Islet precursor cell (in vitro differentiated cells): ENCODE data around the gene CYP4A22.
A peak's percentile ranks its signal among the peaks of the same experiment; 100 is the strongest.

Experiments
- DNase-seq: peaks from one replicate; pipeline ENCODE4 v3.0.0-alpha.2; 2018

CYP4A22 gene

DNA sequence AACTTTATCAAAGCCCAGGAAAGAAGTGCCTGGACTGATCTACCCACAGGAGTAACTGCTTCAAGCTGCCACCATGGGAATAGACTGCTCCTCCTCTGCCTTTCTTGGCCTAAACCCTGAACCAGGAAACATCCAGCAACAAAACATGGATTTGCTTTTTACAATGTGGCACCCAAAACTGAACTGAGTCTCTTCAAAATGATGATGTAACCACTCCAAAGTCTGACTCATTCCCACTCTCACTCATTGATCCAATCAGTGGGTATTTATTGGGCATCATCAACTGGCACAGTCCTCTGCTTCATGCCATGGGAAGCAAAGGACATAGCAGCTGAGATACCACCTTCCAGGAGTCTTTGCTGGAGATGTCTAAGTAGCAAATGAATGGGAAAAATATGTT, 23.5 kb downstream of the CYP4A22 start:
- DNase-seq = no peak

DNA sequence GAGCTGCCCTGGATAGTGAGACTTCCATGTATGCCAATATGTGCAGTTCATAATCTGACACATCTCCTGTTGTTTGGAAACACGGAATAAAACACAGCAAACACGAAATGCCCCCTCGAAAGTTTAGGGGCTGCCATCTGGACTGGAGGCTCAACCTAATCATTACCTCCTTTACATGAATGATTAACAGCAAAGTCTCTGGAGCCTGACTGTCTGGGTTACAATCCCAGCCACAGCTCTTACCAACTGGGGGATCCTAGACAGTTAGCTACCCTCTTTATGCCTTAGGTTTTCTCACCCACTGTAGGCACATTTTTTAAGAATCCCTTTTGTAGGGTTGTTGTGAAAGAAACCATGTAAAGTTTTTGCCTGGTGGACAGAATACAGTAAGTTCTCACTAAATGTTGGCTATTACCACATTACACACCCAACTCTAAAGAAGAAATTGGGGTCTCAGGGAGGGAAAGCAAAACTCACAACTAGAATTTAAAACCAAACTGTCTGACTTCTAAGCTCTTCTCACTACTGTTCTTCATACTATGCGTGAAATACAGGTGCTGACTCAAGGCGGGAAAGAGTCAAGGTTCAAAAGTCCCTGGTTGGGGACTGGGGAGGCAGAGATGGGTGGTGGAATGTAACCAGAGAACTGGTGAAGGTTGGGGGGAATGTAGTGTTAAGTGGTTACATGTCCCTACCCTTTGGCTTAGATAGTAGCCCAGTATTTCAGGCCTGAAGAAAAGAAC, 24.2 kb downstream of the CYP4A22 start:
- DNase-seq = no peak

DNA sequence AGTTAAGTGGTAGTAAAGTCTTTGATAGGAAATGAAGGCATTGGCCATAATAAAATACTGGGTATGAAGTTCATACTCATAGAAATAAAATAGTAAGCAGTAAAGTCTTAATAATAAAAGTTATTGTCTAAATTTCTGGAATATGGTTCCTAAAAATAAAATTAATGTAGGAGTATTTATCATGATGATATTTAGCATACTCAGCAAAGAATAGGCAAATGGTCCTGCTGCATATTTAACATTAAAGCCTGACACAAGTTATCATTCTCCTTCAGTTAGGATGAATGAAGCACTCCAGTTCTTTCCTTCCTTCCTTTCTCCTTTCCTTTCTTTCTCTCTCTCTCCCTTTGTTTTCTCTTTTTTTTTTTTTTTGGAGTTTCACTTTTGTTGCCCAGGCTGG, 27.3 kb downstream of the CYP4A22 start:
- no peak for DNase-seq

DNA sequence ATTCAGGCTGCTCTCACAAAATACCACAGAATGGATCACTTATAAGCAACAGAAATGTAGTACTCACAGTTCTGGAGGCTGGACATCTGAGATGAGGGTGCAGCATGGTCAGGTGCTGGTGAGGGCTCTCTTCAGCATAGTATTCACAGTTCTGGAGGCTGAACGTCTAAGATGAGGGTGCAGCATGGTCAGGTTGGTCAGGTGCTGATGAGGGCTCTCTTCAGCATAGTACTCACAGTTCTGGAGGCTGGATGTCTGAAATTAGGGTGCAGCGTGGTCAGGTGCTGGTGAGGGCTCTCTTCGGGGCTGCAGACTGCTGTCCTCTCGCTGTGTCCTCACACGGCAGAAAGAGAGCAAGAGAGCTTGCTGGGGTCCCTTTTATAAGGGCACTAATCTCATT, 35.5 kb downstream of the CYP4A22 start:
- no peak for DNase-seq

DNA sequence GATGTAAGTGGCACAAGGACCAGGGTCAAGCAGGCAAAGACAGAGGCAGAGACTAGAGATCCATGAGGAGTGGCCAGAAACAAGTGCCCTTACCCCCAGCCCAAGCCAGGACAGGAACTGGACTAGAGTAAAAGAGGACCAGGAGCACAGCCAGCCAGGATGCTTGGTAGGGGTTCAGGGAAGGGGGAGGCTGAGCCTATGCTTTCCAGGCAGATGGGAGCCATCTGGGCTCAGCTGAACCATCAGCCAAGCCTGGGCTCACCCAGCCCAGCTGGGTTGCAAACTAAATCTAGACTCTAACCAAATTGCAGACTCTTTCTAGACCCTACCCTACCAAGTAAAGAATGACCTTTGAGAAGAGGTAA, 37.4 kb downstream of the CYP4A22 start:
- DNase-seq = no peak

DNA sequence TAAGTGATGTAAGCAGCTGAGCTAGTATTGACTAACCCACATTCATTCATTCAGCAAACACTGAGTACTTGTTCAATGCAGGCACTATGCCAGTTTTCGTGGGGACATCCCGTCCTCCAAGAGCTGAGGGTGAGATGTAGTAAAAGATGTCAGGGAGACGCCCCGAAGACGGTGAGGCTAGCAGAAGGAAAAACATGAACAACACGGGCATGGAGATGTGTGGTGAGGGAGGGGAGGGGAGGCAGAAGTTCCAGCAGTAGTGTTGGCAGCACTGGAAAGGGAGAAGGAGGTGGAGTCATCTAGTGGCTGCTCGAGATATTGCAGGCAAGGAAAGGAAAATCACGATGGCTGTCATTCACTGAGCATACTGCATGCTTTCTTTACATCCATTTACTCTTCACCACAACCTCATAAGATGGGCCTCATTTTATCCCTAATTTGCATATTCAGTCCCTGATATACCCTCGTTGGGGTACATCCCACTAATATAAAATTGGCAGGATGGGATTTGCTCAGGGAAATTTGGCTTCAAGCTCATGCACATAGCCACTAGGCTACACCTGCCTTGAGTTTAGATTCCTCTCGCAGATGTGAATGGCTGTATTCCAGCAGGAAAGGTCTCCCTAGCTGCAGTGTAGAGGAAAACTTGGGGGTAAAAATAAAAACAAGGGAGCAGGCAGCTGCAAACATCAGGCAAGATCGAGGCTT, 38.1 kb downstream of the CYP4A22 start:
- peak; percentile 82 for DNase-seq

DNA sequence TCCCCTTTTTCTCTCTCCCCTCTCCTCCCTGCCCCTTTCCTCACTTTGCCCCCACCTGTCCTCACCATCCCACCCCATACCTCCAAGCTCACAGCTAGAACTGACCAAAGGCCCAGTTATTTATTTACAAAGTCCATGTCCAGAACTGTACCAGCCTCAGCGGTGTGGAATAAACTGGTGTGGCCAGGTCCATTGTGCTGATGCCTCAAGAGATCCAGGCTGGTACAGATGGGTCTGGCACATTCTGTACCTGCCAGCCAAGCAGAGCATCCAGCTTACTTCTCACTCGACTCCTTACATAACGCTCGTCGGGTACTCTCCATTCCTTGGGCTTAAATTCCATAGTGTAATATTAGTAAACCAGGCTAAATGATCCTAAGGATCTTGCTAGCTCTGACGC, 40.8 kb downstream of the CYP4A22 start:
- no peak for DNase-seq

DNA sequence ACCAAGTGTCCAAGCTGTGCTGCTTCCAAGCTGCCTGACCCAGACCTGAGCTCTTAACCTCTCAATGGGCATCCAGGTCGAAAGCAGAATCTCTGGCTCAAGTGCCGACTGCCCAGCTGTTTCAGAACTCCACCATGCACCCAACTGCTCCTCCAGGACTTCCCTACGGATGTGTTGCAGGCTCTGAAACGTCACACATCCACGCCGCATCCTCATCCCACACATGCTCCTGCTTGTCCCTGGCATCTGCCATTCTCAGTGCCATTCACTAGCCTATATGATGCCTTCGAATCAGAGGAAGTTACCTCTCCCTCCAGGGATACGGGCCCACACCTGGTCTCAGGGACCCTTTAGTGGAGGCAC, 41.4 kb downstream of the CYP4A22 start:
- DNase-seq = no peak

DNA sequence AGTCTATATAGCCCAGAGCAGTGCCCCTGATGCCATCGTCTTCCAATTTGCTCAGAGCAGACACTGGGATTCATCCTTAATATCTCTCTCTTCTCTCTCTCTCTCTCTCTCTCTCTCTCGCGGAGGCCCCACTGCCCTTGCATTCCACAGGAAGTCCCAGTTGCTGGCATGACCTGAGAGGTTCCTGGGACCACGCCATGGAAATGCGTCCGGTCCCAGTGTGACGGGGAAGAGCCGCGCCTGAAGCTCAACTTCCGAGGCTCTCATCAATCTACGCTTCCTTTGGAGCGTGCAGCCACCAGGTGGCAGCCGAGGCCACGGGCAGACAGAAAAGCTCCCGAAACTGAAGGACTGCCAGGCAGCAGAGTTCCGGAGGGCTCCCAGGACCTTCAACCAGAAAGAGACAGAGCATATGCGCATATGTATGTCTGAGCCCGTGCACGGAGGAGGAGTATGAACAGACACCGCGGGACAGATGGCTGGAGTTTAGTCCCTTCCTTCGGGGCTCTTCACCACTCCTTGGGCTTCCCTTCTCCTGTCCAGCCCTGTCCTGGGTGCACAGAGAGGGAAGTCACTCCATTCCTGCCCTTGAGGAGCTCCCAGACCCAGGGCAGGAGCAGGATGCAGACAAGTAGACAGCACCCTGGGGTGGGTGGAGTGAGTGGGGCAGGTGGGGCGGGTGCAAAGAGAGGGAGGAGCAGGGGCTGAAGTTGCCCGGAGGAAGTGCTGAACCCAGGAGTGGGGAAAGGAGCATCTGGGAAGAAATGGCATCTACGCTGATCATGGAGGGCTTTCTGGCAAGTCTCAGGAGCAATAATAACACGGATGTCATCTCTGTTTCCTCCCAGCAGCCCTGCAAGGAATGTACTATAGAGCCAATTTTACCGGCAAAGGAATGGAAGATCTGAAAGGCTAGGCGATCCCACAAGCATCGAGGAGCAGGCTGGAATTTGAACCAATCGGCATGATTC, 42.1 kb downstream of the CYP4A22 start:
- DNase-seq = peak; percentile 97

DNA sequence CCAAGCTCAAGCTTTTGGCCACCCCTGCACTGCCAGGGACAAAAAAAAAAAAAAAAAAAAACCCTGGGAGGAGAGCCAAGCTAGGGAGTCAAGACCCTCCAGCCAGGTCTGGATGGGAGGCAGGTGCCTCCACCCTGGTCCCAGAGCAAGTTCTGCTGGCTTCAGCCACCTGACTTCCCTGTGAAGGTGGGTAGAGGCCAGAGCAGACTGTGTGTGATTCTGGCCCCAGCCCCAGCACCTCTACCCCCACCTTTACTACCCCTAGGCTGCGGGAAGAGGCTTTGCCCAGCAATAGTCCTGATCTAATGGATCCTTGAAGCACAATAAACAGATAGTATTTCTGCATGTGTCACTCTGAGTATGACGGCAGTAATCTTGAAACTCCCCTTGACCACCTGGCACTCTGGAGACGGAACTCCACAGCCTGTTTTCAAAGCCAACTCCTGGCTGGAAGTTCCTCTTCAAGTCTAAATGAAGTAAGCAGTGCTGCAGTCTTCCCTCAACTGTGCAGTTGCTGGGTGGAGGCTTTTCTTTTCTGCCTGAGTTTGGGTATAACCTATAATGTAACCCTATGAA, 42.8 kb downstream of the CYP4A22 start:
- DNase-seq = no peak

DNA sequence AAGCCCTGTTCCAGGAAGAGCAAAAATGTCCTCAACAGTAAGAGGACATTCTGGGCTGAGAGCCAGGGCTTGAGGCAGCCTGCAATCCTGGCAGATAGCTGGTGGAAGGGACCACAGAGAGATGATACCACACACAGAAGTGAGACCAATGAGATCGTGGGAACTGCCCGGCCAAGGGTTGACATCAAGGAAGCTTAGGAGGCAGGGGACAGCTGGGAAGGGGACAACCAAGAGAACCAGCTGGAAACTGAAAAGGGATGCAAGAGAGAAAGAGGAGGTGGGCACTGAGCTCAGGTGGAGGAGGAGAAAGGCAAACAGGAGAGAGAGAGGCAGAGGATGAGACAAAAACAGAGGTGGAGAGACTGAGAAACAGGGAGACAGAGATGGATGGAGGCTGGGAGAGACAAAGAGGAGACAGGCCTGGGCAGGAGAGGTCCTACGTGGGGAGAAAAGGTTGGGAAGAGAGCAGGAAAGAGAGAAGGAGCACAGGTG, 43.4 kb downstream of the CYP4A22 start:
- no peak for DNase-seq

DNA sequence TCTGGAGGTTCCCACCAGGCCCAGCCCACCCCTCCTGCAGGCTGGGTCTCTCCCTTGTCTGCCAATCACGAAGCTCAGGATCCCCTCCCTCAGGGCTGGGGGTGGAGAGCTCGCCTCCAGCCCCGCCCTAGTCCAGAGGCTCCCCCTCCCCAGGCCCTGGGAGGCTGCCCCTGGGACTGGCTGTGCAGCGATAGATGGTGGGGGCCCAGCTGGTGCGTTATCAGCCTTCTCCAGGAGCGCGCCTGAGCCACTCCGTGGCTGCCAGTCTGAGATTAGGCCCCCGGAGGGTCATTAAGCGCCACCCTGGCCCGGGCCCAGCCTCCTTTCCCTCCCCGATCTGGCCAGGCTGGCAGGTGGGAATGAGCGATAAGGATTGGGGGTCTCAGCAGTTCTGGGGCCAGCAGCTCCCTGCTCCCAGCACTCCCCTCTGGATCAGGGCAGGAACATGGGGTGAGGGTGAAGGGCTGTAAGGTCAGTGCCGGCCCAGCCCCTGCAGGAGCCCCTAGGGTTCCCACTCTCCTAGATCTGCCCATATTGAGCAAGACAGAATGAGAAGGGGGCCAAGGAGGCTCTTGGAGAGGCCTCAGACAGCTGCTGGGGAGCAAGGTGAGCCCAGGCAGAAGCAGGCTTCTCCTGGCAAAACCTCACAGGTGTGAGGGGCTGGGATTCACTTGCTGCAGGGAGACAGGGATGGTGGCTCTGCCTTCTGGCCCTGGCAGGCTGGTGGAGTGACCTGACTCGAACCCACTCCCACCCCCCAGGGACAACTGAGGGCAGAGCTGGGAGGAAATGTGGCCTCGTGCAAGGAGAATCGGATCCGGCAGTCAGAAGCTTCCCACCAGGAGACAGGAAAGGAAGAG, 44.1 kb downstream of the CYP4A22 start:
- DNase-seq = no peak

DNA sequence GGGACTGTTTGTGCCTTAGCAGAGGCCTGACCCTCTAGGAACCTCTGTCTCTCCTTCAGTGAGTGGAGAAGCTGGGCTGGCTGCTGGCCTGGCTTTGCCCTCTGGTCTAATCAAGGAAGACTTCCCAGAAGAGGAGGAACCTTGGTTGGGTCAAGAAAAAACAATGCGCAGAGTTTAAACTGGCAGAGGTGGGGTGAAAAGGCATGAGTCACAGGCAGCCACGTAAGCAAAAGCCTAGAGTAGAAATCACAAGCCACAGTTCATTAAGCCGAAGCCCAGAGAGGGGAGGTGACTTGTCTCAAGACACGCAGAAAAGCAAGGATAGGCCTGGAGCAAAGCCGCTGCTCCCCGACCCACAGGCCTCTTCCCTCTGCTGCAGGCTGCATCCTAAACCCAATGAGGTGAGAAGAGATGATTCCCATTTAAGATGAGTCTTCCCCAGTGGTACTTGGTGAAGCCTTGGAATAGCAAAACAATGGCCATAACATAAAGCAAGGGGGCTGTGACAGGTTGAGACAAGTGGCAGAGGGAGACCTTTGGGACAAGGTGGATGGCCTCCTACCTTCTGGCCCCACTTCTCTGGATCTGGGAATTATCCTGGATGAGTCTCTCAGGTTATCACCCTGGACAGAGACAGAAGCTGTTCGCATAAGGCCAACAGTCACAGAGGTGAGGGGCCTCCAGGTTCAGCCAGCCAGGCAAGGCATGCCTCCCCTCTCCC, 44.9 kb downstream of the CYP4A22 start:
- DNase-seq = no peak

DNA sequence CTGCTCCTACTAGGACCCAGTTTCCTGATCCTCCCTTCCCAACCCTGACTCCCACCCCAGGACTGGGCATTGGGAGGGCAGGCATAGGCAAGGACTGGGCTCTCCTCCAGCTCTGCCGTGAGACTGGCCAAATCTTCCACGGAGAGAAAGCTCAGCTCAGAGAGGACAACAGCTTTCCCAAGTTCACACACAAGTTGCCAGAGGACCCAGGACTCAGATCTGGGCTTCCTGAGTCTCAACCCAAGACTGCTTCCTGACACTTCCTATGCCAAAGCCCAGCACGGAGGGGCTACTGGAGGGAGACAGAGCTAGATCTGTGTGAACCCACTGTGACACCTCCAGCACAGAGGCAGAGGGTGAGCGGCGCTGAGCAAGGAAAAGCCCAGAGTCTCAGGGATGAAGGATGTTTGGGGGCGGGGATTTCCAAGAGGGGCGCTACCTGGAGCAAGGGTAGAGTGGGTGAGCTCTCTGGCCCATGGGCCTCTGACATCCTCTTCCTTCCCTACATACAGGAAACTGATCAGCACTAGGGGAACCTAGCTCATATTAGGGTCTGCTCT, 45.5 kb downstream of the CYP4A22 start:
- peak; percentile 46 for DNase-seq

DNA sequence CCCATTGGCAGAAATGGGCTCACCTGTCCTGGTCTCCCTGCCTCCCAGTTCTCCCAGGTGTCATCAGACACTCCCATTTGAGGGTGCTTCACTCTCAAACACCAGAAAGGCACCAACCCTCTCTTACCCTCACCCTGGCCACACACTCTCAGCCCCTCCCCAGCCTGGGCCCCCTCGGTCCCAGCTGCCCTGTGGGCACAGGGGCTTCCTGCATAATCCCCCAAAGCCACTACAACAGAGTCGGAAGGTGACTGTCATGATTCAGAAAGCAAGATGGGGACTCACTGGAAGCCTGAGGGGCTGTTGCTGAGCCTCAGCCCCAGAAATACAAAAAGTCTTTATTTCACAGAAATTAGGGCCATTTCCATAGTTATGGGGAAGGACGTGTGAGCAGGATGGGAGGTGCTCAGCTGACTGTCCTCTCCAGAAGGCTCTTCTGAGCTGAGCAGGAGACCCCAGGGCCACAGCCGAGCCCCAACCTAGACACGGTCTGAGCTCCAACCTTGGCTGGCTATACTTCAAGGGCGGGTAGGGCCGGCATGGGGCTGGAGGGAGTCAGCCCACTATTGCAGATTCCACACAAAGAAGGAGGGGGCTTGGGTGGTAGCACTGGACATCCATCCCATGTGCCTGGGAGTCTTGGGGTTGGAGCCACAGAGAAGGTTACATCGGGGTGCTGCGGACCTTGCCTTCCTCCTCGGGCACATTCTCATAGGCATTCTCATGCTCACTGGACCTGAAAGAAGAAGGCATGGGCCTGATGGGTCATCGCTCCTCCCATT, 46.3 kb downstream of the CYP4A22 start:
- peak; percentile 36 for DNase-seq

DNA sequence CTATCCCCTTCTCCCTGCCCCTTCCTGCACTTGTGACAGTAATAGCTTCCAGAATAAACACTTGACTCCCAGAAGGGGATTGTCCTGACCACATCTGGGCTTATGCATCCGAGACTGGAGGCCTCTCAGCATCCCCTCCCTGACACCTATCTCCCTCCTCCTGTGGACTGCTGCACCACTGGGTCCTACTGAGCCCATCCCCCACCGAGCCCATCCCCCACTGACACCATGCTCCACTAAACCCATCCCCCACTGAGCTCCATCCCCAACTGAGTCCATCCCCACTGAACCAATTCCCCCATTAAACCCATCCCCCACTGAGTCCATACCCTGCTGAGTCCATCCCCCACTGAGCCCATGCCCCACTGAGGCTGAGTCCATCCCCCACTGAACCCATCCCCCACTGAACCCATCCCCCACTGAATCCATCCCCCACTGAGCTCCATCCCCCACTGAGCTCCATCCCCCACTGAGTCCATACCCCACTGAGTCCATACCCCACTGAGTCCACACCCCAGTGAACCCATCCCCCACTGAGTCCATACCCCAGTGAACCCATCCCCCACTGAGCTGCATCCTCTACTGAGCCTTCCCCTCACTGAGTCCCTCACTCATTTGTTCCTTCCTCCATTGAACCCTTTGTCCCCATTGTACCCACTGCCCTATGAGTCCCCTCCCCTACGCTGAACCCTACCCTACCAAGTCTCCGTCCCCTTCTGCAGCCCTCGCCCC, 47.0 kb downstream of the CYP4A22 start:
- peak; percentile 44 for DNase-seq

DNA sequence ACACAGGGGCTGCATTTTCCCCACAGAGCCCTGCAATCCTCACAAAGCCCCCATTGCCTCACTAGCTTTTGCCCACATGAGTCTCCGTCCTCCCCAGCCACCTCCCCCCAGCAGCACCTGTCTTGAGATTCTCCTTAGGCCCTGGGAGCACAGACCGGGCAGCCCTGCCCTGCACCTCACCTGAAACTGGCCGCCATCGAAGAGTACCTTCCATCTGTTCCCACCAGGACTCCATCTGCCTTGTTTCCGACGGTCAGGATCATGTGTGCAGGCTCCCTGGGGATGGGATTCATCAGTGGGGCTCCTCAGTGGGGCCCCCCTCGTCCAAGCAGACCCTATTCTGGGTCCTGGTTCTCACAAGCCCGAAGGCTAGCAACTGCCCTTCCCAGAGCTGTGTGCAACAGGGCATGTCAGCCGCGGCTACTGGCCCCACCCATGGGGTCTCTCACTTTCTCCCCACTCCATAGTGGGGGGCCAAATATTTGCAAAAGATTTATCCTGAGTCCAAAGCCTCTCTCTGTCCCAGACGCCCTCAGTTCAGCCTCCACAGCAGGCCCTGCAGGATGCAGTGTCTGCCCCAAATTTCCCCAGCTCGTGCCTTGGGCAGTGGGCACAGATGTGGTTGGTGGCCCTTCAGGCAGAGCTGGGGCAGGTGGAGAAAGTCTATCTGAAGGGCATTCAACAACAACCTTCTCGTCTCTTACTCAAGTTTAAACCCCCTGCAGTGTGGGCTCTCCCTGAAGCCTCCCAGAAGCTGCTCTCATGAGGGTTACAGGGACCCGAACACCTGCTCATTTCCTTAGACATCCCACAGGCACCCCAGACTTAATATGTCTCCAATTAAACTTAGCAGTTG, 47.8 kb downstream of the CYP4A22 start:
- peak; percentile 46 for DNase-seq
